Skeletal muscle tissue (tissue), 4 donors: Measurements from ENCODE around the gene TRPC4AP. TPM values are rescaled to one million over a fixed set of nuclear protein-coding genes. Genes with fewer than 3 reads are reported as not detected.

Source experiments
- H3K27ac ChIP-seq: one replicate; pipeline ENCODE4 v1.7.0; 2013; ENCODE audit warnings: mild to moderate bottlenecking, low read depth, low read length, inconsistent platforms
- H3K27me3 ChIP-seq, 3 donors: one replicate each; pipeline ENCODE4 v1.7.0; 2013; ENCODE audit warnings: low read length in 3 of 3; ENCODE audit not compliant: control insufficient read depth in 3 of 3, insufficient read depth in 3 of 3
- H3K36me3 ChIP-seq, 3 donors: one replicate each; pipeline ENCODE4 v1.7.0; 2013; ENCODE audit warnings: low read length in 3 of 3; ENCODE audit not compliant: control insufficient read depth in 3 of 3, insufficient read depth in 3 of 3
- H3K4me1 ChIP-seq, 3 donors: one replicate each; pipeline ENCODE4 v1.7.0; 2013; ENCODE audit warnings: low read length in 3 of 3, mild to moderate bottlenecking in 3 of 3; ENCODE audit not compliant: control insufficient read depth in 3 of 3, insufficient read depth in 3 of 3
- H3K4me3 ChIP-seq, 3 donors: one replicate each; pipeline ENCODE4 v1.7.0; 2013; ENCODE audit warnings: low read length in 3 of 3
- H3K9ac ChIP-seq, 3 donors: one replicate each; pipeline ENCODE4 v1.7.0; 2013; ENCODE audit warnings: low read length in 3 of 3, mild to moderate bottlenecking in 3 of 3, moderate library complexity in 2 of 3, low read depth in 1 of 3
- H3K9me3 ChIP-seq, 3 donors: one replicate each; pipeline ENCODE4 v1.7.0; 2013; ENCODE audit warnings: low read length in 3 of 3; ENCODE audit not compliant: control insufficient read depth in 3 of 3
- total RNA-seq: library from RNA; depleted of rRNA; stranded (reverse); fragments of >200 nt; gene quantifications from one replicate; pipeline ENCODE4 v1.2.3, GENCODE V29; 2014
- donor health status: Osteomylitis.

The TRPC4AP gene, protein sequence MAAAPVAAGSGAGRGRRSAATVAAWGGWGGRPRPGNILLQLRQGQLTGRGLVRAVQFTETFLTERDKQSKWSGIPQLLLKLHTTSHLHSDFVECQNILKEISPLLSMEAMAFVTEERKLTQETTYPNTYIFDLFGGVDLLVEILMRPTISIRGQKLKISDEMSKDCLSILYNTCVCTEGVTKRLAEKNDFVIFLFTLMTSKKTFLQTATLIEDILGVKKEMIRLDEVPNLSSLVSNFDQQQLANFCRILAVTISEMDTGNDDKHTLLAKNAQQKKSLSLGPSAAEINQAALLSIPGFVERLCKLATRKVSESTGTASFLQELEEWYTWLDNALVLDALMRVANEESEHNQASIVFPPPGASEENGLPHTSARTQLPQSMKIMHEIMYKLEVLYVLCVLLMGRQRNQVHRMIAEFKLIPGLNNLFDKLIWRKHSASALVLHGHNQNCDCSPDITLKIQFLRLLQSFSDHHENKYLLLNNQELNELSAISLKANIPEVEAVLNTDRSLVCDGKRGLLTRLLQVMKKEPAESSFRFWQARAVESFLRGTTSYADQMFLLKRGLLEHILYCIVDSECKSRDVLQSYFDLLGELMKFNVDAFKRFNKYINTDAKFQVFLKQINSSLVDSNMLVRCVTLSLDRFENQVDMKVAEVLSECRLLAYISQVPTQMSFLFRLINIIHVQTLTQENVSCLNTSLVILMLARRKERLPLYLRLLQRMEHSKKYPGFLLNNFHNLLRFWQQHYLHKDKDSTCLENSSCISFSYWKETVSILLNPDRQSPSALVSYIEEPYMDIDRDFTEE
- total RNA-seq, result 49.6 TPM

DNA sequence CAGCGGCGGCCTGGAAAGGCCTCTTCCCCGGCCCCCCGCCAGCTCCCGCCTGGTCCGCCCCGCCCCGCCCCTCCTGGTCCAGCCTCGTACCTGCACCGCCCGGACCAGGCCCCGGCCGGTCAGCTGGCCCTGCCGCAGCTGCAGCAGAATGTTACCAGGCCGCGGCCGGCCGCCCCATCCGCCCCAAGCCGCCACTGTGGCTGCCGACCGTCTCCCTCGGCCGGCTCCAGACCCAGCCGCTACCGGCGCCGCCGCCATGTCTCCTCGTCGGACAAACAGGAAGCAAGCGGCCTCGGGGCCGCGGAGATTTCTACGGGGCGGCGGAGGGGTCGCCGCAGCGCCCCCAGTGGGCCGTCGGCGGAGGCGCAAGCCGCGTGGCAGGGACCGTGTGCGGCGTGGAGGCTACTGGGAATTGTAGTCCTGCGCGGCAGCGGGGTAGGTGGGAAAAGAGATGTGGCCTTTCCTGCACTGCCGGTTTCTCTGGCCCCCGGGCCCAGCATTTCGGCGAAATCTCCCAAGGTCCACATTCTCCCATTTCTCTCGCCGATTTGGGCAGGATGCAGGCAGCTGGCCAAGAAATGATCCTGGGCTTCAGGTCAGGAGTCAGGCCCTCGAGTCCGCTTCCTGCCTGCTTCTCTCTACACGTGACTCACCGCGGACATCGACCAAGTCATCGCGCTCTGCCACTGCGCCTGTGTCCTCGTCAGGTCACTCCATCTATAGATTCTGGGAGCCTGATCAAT is at the start of gene TRPC4AP:
TRPC4AP (minus strand) TSS at position 284 of the 743 bp plus-strand sequence; CDS start at position 258, 26 bp downstream.
- peaks cover 24 to 36% (median 31%) of the 10 kb centered on the region in 3 donors for H3K4me1 ChIP-seq
- H3K27me3 ChIP-seq, result no peaks in the 10 kb centered on the region
- no peaks in the 10 kb centered on the region for H3K9me3 ChIP-seq
- H3K36me3 ChIP-seq, result peaks cover 0 to 3% (median 0%) of the 10 kb centered on the region in 3 donors
- peak within 1 kb of the TSS; percentile 80 for H3K27ac ChIP-seq
- H3K9ac ChIP-seq, result peak within 1 kb of the TSS; percentile 90 to 98 (median 94)
- peak within 1 kb of the TSS; percentile 91 to 95 (median 94) for H3K4me3 ChIP-seq

DNA sequence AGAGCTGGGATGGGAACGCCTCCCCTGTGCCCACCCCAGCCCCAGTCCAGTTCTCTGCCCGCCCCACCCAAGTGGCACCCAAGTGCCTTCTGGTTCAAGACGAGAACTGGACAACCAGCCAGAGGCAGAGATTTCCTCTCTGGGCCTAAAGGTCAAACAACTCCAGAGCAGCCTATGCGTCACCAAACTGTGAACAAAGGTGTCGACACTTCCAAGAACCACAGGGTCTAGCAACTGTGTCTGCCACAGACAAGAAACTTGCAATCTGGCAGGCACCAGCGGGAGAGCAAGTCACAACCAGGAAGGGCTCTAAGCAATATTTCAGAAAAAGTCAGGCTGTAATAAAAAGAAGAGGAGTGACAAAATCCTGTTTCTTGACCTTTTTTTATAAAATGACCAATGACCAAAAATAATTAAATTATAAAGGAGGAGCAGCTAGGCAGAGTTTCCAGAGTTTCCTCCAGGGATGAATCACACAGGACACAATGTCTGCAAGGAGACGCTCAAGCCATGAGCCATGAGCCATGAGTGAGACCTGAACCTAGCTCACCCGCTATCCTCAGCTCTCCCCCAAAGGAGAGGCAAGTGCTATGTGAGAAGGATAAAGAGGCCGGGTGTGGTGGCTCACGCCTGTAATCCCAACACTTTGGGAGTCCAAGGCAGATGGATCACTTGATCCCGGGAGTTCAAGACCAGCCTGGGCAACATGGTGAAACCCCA is 43.4 kb upstream of the TRPC4AP start:
- peak overlapping the region; percentile 44 for H3K27ac ChIP-seq
- peaks cover 14 to 21% (median 20%) of the 10 kb centered on the region in 3 donors for H3K36me3 ChIP-seq
- no peak overlapping the region for H3K4me3 ChIP-seq
- no peak overlapping the region for H3K9ac ChIP-seq
- no peaks in the 10 kb centered on the region for H3K9me3 ChIP-seq
- peaks cover 3 to 11% (median 5%) of the 10 kb centered on the region in 3 donors for H3K4me1 ChIP-seq
- H3K27me3 ChIP-seq, result no peaks in the 10 kb centered on the region

DNA sequence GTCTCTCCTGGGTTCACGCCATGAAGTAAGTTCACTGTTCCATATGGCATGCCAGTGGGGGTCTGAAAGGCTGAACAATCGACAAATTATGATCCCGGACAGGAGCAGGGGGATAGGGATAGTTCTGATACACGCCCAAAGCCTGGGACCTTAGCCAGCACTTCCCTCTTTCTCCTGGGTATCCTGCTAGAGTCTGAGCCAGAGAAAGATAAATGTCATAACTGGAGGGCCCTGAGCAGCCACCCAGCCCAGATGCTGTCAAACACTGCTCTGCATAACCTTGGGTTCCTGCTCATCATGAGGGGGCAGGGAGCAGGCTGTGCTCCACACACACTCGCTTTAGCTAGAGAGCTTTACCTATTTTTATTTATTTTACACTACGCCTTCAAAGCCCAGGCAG is 42.3 kb upstream of the TRPC4AP start:
- peak overlapping the region in 1 of 3 donors; percentile 8 for H3K9ac ChIP-seq
- no peak overlapping the region for H3K4me3 ChIP-seq
- H3K4me1 ChIP-seq, result peaks cover 3 to 11% (median 5%) of the 10 kb centered on the region in 3 donors
- no peaks in the 10 kb centered on the region for H3K27me3 ChIP-seq
- peak overlapping the region; percentile 47 for H3K27ac ChIP-seq
- peaks cover 18 to 27% (median 27%) of the 10 kb centered on the region in 3 donors for H3K36me3 ChIP-seq
- no peaks in the 10 kb centered on the region for H3K9me3 ChIP-seq

DNA sequence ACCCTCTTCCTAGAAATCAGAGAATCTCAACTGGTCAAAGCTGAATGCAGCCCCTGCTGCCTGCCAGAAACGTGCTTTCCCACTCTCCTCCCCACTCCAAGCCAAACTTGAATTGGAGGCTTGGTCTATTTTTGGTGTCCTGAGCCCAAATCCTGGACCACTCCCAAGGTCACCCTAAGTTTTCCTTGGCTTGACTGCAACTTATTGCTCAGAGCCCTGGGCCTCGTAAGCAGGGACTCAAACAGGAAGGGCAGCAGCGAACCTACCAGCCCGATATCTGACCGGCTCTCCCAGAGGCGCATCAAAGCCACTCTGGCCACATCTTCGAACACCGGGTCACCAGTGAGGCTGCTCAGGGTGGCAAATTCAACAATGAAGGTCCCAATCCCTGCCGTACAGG is 41.9 kb upstream of the TRPC4AP start:
- H3K4me1 ChIP-seq, result peaks cover 3 to 11% (median 5%) of the 10 kb centered on the region in 3 donors
- peaks cover 18 to 27% (median 27%) of the 10 kb centered on the region in 3 donors for H3K36me3 ChIP-seq

DNA sequence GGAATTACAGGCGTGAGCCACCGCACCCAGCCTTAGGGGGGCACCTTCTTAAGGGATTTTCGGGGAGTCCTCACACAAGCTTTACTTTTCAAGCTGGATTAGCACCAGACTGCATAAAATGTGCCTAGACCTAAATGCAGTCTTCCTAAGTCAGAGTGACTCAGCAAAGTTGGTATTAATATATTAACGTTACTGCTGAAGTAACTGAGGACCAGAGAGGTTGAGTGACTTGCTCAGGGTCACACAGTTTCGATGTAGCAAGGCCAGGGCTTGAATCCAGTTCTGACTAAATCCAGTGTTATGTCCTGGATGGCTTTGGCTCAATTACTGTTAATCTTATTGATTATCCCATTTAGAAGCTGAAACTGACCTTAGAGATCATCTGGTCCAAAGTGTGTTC is 41.1 kb upstream of the TRPC4AP start:
- no peaks in the 10 kb centered on the region for H3K27me3 ChIP-seq
- H3K4me3 ChIP-seq, result no peak overlapping the region
- H3K27ac ChIP-seq, result no peak overlapping the region
- H3K36me3 ChIP-seq, result peaks cover 18 to 27% (median 27%) of the 10 kb centered on the region in 3 donors
- no peaks in the 10 kb centered on the region for H3K9me3 ChIP-seq
- H3K9ac ChIP-seq, result no peak overlapping the region
- H3K4me1 ChIP-seq, result peaks cover 3 to 11% (median 5%) of the 10 kb centered on the region in 3 donors

More for the DNA sequence above, 41.9 kb upstream of the TRPC4AP start:
- Histone ChIP-seq H3K9me3 (no peaks in the 10 kb centered on the region), H3K27ac (peak overlapping the region; percentile 47), H3K4me3 (no peak overlapping the region), H3K27me3 (no peaks in the 10 kb centered on the region), H3K9ac (peak overlapping the region in 1 of 3 donors; percentile 8)

DNA sequence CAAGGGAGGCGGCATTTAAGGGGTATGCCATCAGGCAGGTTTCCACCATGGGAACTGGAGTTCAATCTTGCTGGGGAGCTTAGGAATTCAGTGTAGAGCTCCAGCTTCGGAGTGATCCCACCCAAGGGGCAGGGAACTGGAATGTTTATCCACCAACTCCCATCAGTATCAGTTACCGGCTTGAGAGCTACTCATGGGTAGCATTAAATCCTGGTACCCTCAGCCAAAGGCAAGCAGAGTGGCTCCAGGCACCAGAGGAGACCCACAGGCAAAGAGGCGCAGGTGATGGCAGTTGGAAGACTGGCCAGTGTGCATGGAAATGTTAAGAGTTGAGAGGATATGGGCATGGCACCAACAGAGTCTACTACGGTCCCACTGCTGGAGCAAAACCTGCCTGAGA is 40.4 kb upstream of the TRPC4AP start:
- H3K36me3 ChIP-seq, result peaks cover 18 to 27% (median 27%) of the 10 kb centered on the region in 3 donors

DNA sequence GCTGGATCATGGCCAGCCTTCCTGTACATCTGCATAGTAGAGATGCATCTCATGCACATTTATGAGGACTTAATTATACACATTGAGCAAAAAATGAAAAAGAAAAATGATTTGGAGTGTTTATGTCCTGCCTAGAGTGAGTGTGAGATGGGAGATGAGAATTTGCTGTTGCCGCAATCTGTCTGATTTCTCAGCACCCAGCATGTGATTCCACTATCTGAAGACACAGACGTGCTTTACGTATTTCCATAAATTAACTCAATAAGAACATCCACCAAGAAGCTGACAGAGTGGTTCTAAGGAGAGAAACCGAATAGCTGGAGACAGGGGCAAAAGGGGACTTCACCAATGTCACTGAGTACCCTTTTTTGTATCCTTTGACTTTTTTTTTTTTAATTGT is 39.3 kb upstream of the TRPC4AP start:
- Histone ChIP-seq H3K9me3 (no peaks in the 10 kb centered on the region), H3K27ac (no peak overlapping the region), H3K9ac (no peak overlapping the region), H3K36me3 (peaks cover 15 to 25% (median 20%) of the 10 kb centered on the region in 3 donors), H3K27me3 (no peaks in the 10 kb centered on the region), H3K4me1 (peaks cover 2 to 11% (median 3%) of the 10 kb centered on the region in 3 donors), H3K4me3 (no peak overlapping the region)

More for the DNA sequence above, 40.4 kb upstream of the TRPC4AP start:
- no peak overlapping the region for H3K4me3 ChIP-seq
- no peak overlapping the region for H3K27ac ChIP-seq
- H3K27me3 ChIP-seq, result no peaks in the 10 kb centered on the region
- H3K9ac ChIP-seq, result peak overlapping the region in 1 of 3 donors; percentile 25
- no peaks in the 10 kb centered on the region for H3K9me3 ChIP-seq
- peaks cover 3 to 11% (median 5%) of the 10 kb centered on the region in 3 donors for H3K4me1 ChIP-seq

DNA sequence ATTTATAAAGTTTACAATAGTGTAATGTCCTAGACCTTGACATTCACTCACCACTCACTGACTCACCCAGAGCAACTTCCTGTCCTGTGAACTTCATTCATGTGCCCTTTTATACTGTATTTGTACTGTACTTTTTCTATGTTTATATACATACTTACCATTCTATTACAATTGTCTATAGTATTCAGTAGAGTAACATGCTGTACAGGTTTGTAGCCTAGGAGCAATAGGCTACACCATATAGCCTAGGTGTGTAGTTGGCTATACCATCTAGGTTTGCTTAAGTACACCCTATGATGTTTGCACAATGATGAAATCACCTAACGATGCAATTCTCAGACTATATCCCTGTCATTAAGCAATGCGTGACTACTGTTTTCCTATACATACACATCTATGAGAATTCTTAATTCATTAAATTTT is 37.1 kb upstream of the TRPC4AP start:
- H3K4me1 ChIP-seq, result peaks cover under 1 to 5% (median 1%) of the 10 kb centered on the region in 3 donors
- H3K9ac ChIP-seq, result no peak overlapping the region
- H3K27me3 ChIP-seq, result no peaks in the 10 kb centered on the region
- peaks cover 20 to 30% (median 23%) of the 10 kb centered on the region in 3 donors for H3K36me3 ChIP-seq
- H3K9me3 ChIP-seq, result no peaks in the 10 kb centered on the region
- no peak overlapping the region for H3K4me3 ChIP-seq
- H3K27ac ChIP-seq, result no peak overlapping the region

DNA sequence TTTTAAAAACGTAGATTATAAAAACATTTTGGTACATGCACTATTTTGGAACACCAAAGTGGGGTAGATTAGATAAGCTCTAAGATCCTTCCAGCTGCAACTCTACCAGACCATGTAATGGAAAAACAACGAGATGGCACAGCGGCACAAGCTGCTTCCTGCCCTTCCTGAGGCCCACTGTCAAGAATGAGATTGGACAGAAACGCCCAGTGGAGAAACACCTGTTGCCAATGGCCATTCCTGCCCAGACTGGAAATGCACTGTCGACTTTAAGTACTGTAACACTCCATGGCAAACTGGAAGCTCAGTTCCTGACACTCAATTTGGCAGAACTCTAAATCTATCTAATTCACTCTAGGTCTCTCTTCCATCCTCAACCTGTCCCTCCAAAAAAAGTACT is 33.1 kb upstream of the TRPC4AP start:
- H3K9ac ChIP-seq, result no peak overlapping the region
- peaks cover 23 to 42% (median 40%) of the 10 kb centered on the region in 3 donors for H3K36me3 ChIP-seq
- H3K4me1 ChIP-seq, result no peaks in the 10 kb centered on the region
- H3K4me3 ChIP-seq, result no peak overlapping the region
- no peak overlapping the region for H3K27ac ChIP-seq
- H3K9me3 ChIP-seq, result no peaks in the 10 kb centered on the region
- no peaks in the 10 kb centered on the region for H3K27me3 ChIP-seq
